ENCODE results near the gene PIRT. TPM values are rescaled to one million over a fixed set of nuclear protein-coding genes. Genes with fewer than 3 reads are reported as not detected.

Gene PIRT
- total RNA-seq, 1 experiment from 2014 or later = not detected

GRCh38 chr17:10775740-10776356, 62.0 kb downstream of the PIRT start:
- TF ChIP-seq EGR1 (IDR thresholded peaks at IDR 0.05; ENCODE audit: low read depth) (no peak), EZH2 (IDR thresholded peaks at IDR 0.05) (no peak), REST (IDR thresholded peaks at IDR 0.05; ENCODE audit: low read depth) (no peak), CTCF (IDR thresholded peaks at IDR 0.05 in 2 of 3, conservative IDR thresholded peaks at IDR 0.05 in 1 of 3; ENCODE audit: borderline replicate concordance in 1 of 3, insufficient read depth in 1 of 3, low read depth in 2 of 3, low read length in 2 of 3) (no peak), CBX3 (IDR thresholded peaks at IDR 0.05; ENCODE audit: low read depth) (no peak), SIN3A (IDR thresholded peaks at IDR 0.05; ENCODE audit: low read depth) (no peak), ATF3 (IDR thresholded peaks at IDR 0.05) (no peak), POLR2AphosphoS5 (IDR thresholded peaks at IDR 0.05; ENCODE audit: low read depth, low read length) (no peak), FOSL1 (IDR thresholded peaks at IDR 0.05; ENCODE audit: low read depth) (no peak), ZBTB33 (IDR thresholded peaks at IDR 0.05; ENCODE audit: extremely low read depth, insufficient replicate concordance, low read length) (no peak), ZFX (IDR thresholded peaks at IDR 0.05) (no peak), ZNF274 (IDR thresholded peaks at IDR 0.05; ENCODE audit: low read depth, low read length) (no peak), ELF1 (IDR thresholded peaks at IDR 0.05; ENCODE audit: borderline replicate concordance, low read depth) (no peak), SP1 (IDR thresholded peaks at IDR 0.05; ENCODE audit: low read depth) (no peak)
- Histone ChIP-seq H3K27me3 (ENCODE audit: insufficient read depth, low read length) (no peaks in the 10 kb centered on the region), H3K36me3 (ENCODE audit: control insufficient read depth in 1 of 2, insufficient read depth in 2 of 2, low read length in 2 of 2) (no peaks in the 10 kb centered on the region), H3K4me3 (replicated peaks in 1 of 2; ENCODE audit: low read depth in 1 of 2, low read length in 2 of 2) (no peak overlapping the region), H3K9me2 (ENCODE audit: insufficient read depth) (no peaks in the 10 kb centered on the region), H3K4me2 (ENCODE audit: low read length) (no peak overlapping the region), H2AFZ (ENCODE audit: low read depth, low read length, poor library complexity, severe bottlenecking) (no peak overlapping the region), H4K20me1 (ENCODE audit: insufficient read depth) (no peaks in the 10 kb centered on the region), H3K9ac (ENCODE audit: low read length) (no peak overlapping the region), H3K4me1 (ENCODE audit: control insufficient read depth in 1 of 2, insufficient read depth in 2 of 2, low read length in 2 of 2) (no peaks in the 10 kb centered on the region), H3K79me2 (ENCODE audit: insufficient read depth, low read length) (no peaks in the 10 kb centered on the region), H3K27ac (ENCODE audit: low read depth, low read length) (no peak overlapping the region), H3K9me3 (ENCODE audit: control insufficient read depth in 1 of 2, insufficient read depth in 1 of 2, low read depth in 1 of 2, low read length in 2 of 2) (peaks cover 0 to 4% of the 10 kb centered on the region in 2 experiments; a peak in 2 of 4 replicates)
- DNase-seq (ENCODE audit: low read depth, low spot score) (no peak), ATAC-seq (no peak)
- intact Hi-C loops (cut with micrococcal nuclease) = no loop called here
- POLR2A ChIA-PET = no interaction called here
- RAD21 ChIA-PET (ENCODE audit: low non-redundant PET in 1 of 2, low total read pairs in 2 of 2, uncharacterized antibody in 2 of 2, unreplicated experiment in 2 of 2) = no interaction called here
- no TSS peak for BruUV-seq (replicated peaks)
- CTCF ChIA-PET = no interaction called here

Measured in HCT116 (cell line).